Measurements from ENCODE around the gene VRK1.

VRK1 gene

DNA sequence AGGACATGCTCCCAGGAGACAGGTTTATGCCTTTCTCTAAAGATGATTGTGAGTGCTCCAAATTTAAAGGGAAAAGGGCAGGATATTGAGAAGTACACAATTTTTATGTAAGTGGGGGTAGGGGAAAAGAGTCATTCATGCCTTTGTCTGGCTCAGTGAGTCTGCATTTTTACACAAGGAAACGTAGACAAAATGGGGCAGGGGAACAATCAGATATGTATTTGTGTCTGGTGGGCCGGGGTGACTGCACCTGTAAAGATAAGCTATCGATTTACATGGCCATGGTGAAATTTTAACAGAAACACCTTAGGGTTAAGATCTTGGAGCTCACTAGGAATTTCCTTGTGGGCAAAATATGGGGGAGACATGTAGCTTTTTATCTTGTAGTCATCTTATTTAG is 123.6 kb downstream of the VRK1 start:
- no peak for DNase-seq (ENCODE audit: low spot score)

DNA sequence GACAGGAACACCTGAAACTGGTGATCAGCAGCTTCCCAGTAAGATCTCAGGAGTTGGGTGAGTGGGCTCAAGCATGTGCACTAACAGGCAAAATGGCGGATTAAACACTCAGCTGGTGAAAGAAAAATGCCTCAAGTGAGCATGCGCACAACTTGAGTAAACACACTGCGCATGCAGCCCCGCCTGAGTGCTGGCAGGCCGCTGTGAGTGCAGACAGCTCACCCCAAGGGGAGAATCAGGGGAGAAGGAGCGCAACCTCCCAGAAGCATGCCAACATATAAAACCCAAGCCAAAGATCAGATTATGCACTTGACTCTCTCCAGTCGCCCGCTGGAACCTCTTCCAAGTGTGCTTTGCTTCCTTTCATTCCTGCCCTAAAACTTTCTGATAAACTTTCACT is 125.8 kb downstream of the VRK1 start:
- DNase-seq (ENCODE audit: low spot score) = no peak

- DNase-seq (ENCODE audit: low spot score) = no peak
Measured at GRCh38 chr14:96925422-96925821, 128.2 kb downstream of the VRK1 start.

- DNase-seq (ENCODE audit: low spot score) = no peak
Measured at GRCh38 chr14:96926001-96926400, 128.8 kb downstream of the VRK1 start.

DNA sequence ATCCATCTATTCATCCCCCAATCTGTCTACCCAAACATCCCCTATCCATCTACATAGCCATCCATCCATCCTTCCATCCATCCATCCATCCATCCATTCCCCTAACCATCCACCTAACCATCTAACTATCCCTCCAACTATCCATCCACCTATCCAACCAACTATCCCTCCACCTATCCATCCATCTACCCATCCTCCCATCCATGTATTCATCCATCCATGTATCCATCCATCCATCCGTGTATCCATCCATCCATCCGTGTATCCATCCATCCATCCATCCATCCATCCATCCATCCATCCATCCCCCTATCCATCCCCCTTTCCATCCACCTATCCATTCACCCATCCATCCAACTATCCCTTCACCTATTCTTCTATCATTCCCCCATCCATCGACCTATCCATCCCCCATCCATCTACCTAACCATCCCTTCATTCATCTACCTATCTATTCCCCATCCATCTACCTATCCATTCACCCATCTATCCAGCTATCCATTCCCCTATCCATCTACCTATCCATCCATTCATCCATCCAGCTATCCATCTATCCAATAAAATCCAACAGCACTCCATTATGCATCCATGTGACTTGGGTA is 131.7 kb downstream of the VRK1 start:
- no peak for DNase-seq (ENCODE audit: low spot score)

GRCh38 chr14:96929950-96930349 is 132.8 kb downstream of the VRK1 start:
- no peak for DNase-seq (ENCODE audit: low spot score)

DNA sequence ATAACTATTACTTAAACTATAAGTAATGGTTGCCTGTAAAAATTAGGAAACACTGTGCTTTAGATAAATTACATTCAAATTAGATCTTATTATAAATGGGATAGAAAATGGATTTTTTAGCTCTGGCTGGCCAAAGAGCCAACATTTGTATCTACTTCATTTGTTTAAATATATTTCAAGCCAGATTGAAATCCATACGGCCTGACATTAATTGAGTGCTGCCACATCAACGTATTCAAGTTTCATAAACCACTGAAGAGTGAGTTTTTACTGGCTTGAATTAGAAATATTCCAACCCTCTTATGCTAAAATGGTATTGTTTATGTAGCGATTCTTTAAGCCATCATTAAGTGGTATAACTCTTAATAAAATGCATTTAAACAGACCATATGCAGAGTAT is 133.3 kb downstream of the VRK1 start:
- no peak for DNase-seq (ENCODE audit: low spot score)

All from hematopoietic multipotent progenitor cell treated with erythropoietin and hydrocortisone succinate and interleukin-3 and kit ligand, for 15 days (in vitro differentiated cells).